HG02678 (cell line): Measurements from ENCODE around the gene TBC1D25.

Experiments used
- ATAC-seq: cut with Tn5 transposase; IDR thresholded peaks from one replicate; pipeline ENCODE4 v1.9.1; 2021; ENCODE audit warnings: mild to moderate bottlenecking, moderate library complexity; ENCODE audit not compliant: unreplicated experiment

TBC1D25 gene

DNA sequence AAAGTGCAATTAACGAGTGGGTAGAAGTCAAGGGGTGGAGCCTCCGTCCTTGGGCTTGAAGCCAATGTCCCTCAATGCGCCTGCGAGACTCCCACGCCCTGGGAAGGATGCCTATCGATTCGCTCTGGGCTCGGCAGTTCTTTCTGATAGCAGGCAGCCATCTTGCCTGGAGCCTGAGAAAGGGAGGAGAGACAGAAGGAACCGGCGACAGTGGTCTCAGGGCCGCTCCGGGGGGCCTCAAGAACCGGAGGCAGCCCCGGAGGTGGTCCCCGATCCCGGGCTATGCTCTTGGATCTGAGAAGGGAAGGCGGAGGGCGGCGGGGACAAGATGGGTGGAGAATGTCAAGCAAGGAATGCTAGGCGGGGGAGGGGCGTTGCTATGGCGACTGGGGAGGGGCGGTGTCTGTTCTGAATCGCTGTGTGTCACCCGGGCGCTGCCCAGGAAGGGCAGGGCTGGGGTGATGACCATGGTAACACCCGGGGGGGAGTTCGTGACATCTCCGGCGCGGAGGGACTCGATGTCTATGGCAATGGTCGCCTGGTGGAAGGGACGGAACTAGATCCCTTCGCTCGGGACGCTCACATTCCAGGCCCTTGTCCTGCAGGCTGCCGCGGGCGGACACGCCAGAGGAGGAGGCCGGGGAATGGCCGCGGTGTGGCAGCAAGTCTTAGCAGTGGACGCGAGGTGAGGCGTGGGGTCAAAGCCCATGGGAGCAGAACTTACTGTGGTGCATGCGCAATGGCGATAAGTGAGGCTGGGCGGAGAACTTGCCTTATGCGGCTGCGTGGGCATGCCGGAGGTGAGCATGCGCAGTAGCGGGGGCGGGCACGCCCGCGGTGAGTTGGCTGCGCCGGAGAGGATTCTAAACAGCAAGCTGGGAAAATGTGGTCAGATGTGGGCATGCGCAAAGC is 58.1 kb downstream of the TBC1D25 start, which contains the start of gene WDR13:
Gene WDR13, plus strand, starts transcription at position 140 of the 912 bp plus-strand sequence. Its CDS starts 505 bp downstream, at position 645.
- peak; percentile 72 for ATAC-seq

DNA sequence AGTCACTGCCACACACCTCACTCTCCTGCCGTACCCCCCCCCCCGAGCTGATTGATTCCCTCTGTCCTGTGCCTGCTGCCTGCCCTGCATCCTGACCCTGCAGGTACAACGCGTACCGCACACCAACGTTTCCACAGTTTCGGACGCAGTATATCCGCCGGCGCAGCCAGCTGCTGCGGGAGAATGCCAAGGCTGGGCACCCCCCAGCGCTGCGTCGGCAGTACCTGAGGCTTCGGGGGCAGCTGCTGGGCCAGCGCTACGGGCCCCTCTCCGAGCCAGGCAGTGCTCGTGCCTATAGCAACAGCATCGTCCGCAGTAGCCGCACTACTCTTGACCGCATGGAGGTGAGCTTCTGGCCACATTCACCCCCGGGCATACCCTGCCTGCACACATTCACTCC is 59.1 kb downstream of the TBC1D25 start:
- no peak for ATAC-seq

DNA sequence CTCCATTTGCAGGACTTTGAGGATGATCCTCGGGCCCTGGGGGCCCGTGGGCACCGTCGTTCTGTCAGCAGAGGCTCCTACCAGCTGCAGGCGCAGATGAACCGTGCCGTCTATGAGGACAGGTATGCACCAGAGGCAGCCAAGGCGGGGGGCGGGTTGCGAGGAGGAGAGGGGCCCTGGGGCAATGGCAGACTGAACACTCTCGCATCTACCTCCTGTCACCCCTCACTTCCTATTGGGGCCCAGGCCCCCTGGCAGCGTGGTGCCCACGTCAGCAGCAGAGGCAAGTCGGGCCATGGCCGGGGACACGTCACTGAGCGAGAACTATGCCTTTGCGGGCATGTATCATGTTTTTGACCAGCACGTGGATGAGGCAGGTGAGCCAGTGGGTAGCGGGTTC is 59.8 kb downstream of the TBC1D25 start:
- ATAC-seq, result no peak

DNA sequence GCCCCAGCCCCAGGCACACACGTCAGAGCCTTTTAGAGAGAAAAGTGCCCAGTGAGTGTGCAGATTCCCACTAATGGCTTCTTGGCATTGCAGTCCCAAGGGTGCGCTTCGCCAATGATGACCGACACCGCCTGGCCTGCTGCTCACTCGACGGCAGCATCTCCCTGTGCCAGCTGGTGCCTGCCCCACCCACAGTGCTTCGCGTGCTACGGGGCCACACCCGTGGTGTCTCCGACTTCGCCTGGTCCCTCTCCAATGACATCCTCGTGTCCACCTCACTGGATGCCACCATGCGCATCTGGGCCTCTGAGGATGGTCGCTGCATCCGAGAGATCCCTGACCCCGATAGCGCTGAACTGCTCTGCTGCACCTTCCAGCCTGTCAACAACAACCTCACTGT is 60.7 kb downstream of the TBC1D25 start:
- no peak for ATAC-seq

DNA sequence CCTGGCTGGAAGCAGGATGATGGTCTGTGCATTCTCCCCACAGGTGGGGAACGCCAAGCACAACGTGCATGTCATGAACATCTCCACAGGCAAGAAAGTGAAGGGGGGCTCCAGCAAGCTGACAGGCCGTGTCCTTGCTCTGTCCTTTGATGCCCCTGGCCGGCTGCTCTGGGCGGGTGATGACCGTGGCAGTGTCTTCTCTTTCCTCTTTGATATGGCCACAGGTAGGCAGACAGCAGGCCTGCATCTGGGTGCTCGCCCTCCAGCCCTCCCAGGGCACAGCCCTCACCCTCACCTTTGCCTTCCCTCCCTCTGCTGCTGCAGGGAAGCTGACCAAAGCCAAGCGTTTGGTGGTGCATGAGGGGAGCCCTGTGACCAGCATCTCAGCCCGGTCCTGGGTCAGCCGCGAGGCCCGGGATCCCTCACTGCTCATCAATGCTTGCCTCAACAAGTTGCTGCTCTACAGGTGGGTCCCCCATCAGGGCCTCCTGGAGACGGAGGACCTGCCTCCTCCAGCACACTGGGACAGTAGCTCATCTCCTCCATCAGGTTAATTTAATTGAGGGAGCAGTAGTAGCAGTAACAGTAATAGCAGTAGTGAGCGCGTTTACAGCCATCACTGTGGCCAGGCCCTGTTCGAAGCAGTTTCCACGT is 62.4 kb downstream of the TBC1D25 start:
- ATAC-seq, result no peak

DNA sequence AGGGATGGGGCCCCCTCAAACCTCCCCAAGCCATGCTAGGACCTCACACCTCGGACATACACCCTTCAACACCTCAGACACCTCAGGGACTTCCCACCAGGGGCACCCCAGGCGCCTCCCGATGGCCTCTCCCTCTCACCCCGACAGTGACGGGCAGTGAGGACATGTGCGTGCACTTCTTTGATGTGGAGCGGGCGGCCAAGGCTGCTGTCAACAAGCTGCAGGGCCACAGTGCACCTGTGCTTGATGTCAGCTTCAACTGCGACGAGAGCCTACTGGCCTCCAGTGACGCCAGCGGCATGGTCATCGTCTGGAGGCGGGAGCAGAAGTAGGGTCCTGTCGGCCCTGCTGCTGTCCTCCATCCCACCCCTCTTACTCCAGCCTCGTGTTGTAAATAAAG is 65.2 kb downstream of the TBC1D25 start:
- ATAC-seq, result no peak

DNA sequence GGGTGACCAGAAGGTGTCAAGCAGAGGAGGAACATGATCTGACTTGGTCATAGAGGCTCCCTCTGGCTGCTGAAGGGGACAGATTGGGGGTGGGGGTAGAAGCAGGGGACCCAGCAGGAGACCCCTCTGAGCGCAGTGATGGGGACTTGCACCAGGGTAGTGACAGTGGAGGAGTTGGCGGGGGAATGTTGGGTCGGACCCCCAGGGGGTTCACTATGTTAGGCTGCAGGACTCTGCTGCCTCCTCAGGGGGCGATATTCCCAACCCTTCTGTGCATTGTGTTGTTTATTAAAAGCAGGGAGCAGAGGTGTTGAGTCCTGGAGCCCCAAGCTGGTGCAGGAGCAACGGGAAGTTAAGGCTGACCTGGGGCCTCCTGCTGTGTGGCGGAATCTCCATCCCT is 66.6 kb downstream of the TBC1D25 start:
- no peak for ATAC-seq

DNA sequence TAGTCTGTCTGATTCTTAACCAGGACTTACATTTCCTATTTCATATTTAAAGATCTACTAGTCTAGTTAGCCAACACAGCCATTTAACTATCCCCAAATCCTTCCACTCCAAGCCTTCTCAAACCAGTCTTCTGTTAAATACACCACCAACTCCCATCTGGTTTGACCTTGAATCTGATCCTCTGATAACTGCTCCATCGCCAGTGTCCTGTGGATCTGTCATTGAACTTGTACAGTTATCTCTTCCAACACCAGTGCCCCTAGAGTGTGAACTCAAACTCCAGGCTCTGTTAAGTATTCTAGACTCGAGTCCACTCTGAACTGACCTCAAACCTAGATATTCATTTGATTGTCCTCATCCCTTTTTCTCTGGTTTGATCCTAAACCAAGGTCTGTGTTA is 72.2 kb downstream of the TBC1D25 start:
- no peak for ATAC-seq
